WTC11 (cell line): ENCODE data around the gene CLDN5.

ENCODE experiments used
- CREB1 ChIP-seq: sonication (generic); formaldehyde crosslinking; IDR thresholded peaks from 2 replicates; pipeline ENCODE4 v1.8.0; 2023; ENCODE audit warnings: mild to moderate bottlenecking, missing genetic modification reagents
- CTCF ChIP-seq: fragments of 200-600 bp; IDR thresholded peaks from 2 replicates; pipeline ENCODE4 v1.8.0; 2022; ENCODE audit warnings: antibody characterized with exemption
- ESRRA ChIP-seq: sonication (generic); formaldehyde crosslinking; IDR thresholded peaks from 2 replicates; pipeline ENCODE4 v1.8.1; 2022; ENCODE audit warnings: mild to moderate bottlenecking, missing genetic modification reagents, borderline replicate concordance
- ETV6 ChIP-seq: sonication (generic); formaldehyde crosslinking; IDR thresholded peaks from 2 replicates; pipeline ENCODE4 v1.8.1; 2022; ENCODE audit warnings: mild to moderate bottlenecking, missing genetic modification reagents
- IRF1 ChIP-seq: sonication (generic); formaldehyde crosslinking; IDR thresholded peaks from 2 replicates; pipeline ENCODE4 v1.8.0; 2023; ENCODE audit warnings: missing genetic modification reagents
- NR2C2 ChIP-seq: sonication (generic); formaldehyde crosslinking; IDR thresholded peaks from 2 replicates; pipeline ENCODE4 v1.8.0; 2022; ENCODE audit warnings: mild to moderate bottlenecking, missing genetic modification reagents
- RELA ChIP-seq: sonication (generic); formaldehyde crosslinking; IDR thresholded peaks from 2 replicates; pipeline ENCODE4 v1.8.1; 2022; ENCODE audit warnings: missing genetic modification reagents, mild to moderate bottlenecking, borderline replicate concordance
- SOX15 ChIP-seq: fragments of 250-450 bp; sonication (Bioruptor Pico); IDR thresholded peaks from 2 replicates; pipeline ENCODE4 v1.9.0; 2021; ENCODE audit warnings: mild to moderate bottlenecking
- TCF7 ChIP-seq: sonication (generic); formaldehyde crosslinking; IDR thresholded peaks from 2 replicates; pipeline ENCODE4 v1.8.0; 2022; ENCODE audit warnings: mild to moderate bottlenecking, low read depth, missing genetic modification reagents, moderate library complexity
- ZBTB21 ChIP-seq: sonication (generic); formaldehyde crosslinking; IDR thresholded peaks from 2 replicates; pipeline ENCODE4 v1.8.1; 2023; ENCODE audit warnings: mild to moderate bottlenecking, missing genetic modification reagents, borderline replicate concordance
- ZBTB43 ChIP-seq: sonication (generic); formaldehyde crosslinking; IDR thresholded peaks from 2 replicates; pipeline ENCODE4 v1.8.1; 2023; ENCODE audit warnings: mild to moderate bottlenecking, missing genetic modification reagents
- ZNF281 ChIP-seq: sonication (generic); formaldehyde crosslinking; IDR thresholded peaks from 2 replicates; pipeline ENCODE4 v1.8.0; 2023; ENCODE audit warnings: mild to moderate bottlenecking, missing genetic modification reagents

GRCh38 chr22:19510919-19511341, 13.3 kb downstream of the CLDN5 start:
- TF ChIP-seq ETV6 (CRISPR knock-in tag) (no peak), CTCF (no peak), ZBTB43 (no peak), ZNF281 (CRISPR knock-in tag) (no peak), TCF7 (CRISPR knock-in tag) (no peak), CREB1 (no peak), ESRRA (no peak), RELA (no peak), ZBTB21 (CRISPR knock-in tag) (no peak), SOX15 (no peak), NR2C2 (CRISPR knock-in tag) (no peak), IRF1 (CRISPR knock-in tag) (no peak)
